Epidermal melanocyte (primary cell): ENCODE measurements around the gene OOSP1.
"Not testable (repeated sequence)": the region's sequence is repeated elsewhere in the genome, so short reads cannot be mapped to it uniquely, and the experiment has no call there.

Source experiments
- DNase-seq: peaks from one replicate; pipeline ENCODE4 v3.0.0; 2011; ENCODE audit warnings: low spot score; ENCODE audit not compliant: insufficient read length

OOSP1 gene

GRCh38 chr11:59960502-59961381 is 22.5 kb downstream of the OOSP1 start:
- DNase-seq, result no peak

DNA sequence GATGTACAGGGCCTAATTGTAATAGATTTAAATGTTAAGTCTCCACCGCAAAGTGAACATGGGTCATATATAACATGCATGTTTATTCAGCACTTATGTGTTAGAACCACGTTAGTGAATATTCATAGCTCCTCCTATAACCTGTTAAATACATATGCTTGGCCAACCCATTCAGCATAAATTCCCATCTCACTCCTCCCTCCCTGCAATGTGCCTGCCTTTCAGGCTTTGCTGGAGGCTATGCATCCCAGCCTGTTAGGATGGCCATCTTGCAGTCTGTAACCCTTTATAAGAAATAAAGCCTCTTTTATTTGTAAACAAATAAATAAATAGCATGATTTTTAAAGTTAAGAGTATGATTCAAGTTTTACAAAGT is 23.9 kb downstream of the OOSP1 start:
- DNase-seq, result no peak

DNA sequence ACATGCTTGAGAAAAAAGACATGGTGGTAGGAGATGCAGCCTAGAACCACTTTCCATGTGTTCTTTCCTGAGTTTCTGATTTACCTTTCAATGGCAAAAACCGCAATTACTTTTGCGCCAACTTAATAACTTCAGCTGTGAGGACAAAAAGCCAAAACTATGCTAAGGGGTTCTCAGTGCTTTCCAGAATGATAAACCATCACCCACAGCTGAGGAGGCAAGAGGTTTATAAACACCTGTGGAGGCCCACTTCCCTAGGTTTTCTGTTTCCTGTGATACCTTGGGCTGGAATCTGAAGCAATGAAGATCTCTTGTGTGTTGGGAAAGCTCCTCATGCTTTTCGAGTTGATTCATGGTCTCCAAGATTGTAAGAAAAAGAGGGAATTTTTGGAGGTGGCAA is 25.5 kb downstream of the OOSP1 start, which contains the start of gene OOSP4A:
OOSP4A (plus strand) TSS at position 301 of the 400 bp plus-strand sequence; CDS start at position 301, 0 bp downstream.
- DNase-seq, result no peak

GRCh38 chr11:59965424-59965823 is 27.2 kb downstream of the OOSP1 start:
- DNase-seq, result no peak

GRCh38 chr11:59966201-59966600 is 28.0 kb downstream of the OOSP1 start:
- DNase-seq, result no peak

GRCh38 chr11:59967677-59968394 is 29.6 kb downstream of the OOSP1 start:
- DNase-seq, result no peak

DNA sequence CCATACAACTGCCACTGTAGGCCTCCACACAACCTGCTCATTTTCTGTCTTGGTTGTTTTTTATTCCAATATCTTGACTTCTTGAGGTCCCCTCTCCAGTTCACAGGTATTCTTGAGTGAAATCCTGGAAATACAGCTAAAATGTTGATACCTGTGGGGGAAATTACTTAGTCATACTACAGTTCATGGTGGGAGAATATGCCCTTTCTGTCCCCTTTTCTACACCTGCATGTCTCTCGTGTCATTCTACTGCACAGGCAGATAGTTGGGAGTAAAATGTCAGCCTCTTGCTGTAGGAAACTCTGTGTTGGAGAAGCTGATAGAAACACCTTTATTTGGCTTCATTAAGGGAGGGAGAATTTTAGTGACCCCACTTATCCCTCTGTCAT is 30.2 kb downstream of the OOSP1 start:
- DNase-seq, result no peak

- no peak for DNase-seq
These were observed 34.9 kb downstream of the OOSP1 start for GRCh38 chr11:59973097-59973496.

DNA sequence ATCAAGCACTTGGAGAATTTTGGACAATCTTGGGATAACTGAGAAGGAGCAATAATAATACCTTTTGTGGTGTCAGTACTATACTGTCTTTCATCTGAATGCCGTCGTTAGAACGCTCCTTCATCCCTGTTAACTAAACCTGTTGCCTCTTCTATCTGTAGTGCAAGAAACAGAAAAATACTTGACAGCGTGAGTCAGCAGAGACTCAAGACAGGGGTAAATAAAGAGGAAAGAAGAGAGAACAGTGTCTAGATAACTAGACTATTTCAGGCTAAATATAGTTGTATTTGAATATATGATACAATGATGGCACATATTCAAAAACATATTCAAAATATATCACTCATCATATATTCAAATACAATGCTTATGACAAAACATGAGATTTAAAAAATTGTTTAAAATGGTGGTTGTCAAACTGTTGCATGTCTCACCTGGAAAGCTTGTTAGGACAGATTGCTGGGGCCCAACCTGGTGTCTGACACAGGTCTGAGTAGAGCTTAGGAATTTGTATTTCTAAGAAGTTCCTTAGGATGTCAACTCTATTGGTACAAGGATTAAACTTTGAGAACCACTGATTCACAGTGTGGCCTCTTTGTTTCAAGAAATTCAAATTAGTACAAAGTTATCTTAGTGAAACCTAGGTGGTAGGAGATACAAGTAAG is 43.0 kb downstream of the OOSP1 start:
- no peak for DNase-seq

GRCh38 chr11:59982037-59982436 is 43.8 kb downstream of the OOSP1 start:
- DNase-seq, result not testable (repeated sequence)

DNA sequence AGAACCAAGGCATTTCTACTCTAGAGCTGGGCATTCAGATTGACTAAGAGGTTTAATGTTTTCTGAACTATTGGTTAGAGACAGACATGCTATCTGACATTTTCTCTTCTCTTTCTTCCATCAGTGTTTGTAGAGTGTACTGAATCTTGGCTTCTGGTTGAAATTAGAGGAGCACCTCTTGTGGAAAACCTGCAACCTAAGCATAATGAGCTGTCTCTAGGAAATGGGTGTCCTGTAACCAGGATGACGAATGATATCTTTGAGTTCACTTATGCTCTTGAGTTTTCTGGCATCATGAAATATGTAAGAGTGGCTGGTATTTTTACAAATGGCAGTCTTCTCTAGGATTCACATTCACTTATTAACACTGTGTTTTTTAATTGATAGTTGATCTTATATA is 45.0 kb downstream of the OOSP1 start:
- no peak for DNase-seq

DNA sequence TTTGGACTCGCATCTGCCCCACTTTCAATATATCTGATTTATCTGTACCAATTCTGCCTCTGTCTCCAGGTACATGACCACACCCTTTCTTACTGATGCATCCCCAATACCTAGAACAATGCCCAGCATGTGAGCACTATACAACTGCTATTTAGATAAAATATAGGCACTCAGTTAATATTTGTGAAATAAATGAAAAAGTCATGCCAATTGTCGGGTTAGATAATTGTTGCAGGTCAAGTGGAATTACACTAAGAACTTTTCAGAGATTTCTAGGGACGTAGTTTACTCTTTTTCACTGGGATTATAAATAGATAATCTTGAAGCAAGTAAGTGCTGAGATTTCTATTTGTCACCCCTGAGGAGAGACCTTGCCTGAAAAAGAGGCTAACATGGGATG is 46.1 kb downstream of the OOSP1 start:
- DNase-seq, result no peak

DNA sequence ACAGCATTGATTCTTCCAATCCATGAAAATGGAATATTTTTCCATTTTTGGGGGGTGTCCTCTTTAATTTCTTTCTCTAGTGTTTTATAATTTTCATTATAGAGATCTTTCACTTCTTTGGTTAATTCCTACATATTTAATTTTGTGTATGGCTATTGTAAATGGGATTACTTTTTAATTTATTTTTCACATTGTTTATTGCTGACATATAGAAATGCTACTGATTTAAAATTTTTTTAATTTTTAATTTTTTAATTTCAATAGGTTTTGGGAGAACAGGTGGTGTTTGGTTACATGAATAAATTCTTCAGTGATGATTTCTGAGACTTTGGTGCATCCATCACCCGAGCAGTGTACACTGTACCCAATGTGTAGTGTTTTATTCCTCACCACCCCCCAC is 52.2 kb downstream of the OOSP1 start:
- DNase-seq, result no peak

DNA sequence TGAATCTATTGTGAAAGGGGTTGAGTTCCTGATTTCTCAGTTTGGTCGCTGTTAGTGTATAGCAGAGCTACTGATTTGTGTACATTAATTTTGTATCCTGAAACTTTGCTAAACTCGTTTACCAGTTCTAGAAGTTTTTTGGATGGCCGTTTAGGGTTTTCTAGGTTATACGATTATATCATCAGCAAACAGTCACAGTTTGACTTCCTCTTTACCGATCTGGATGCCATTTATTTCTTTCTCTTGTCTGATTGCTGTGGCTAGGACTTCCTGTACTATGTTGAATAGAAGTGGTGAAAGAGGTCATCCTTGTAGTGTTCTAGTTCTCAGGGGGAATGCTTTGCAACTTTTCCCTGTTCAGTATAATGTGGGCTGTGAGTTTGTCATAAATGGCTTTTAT is 54.2 kb downstream of the OOSP1 start:
- DNase-seq, result no peak

DNA sequence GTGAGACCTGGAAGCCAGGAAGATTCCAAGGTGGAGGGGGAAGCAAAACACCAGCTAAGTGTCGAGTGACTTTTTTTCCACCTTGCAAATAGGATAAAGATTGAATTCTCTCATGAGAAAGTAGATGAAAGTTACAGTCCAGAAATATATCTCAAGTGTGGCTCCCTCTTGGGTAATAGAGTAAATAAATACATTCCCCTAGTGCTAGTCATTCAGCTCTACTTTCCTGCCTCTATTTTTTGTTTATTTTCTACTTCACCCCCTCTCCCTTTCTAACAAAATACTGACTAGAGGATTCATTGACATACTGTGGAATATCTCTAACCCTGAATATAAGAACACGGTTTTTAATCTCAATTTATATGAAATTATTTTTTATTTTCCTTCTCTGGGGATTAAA is 59.6 kb downstream of the OOSP1 start:
- no peak for DNase-seq

- DNase-seq, result no peak
These were observed 61.5 kb downstream of the OOSP1 start for GRCh38 chr11:59999691-60000090.

DNA sequence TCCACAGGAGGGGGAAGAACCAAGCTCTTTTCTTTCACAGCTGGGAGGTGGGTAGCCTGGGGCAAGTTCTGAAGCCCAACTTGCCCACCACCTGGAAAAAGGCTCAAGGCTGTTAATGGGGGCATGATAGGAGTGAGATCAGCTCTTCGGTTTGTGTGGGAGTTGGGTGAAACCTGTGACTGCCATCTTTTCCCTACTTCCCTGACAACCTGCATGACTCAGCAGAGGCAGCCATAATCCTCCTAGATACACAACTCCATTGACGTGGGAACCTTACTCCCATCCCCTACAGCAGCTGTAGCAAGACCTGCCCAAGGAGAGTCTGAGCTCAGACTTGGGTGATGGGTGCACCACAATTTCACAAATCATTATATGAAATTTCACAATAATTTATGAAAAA is 65.5 kb downstream of the OOSP1 start:
- no peak for DNase-seq

DNA sequence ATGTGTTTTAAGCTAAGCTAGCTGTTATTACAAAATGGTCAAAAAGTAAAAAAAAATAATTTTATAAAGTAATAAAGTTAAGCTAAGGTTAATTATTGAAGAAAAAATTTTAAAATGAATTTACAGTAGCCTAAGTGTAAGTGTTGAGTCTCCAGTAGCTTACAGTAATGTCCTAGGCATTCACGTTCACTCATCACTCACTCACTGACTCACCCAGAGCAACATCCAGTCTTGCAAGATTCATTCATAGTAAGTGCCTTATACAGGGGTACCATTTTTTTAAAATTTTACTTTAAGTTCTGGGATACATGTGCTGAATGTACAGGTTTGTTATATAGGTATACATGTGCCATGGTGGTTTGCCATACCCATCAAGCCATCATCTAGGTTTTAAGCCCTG is 67.1 kb downstream of the OOSP1 start:
- DNase-seq, result no peak
